Breast epithelium (tissue), 3 donors: Measurements from ENCODE around the gene COQ8B.

Source experiments
- POLR2A ChIP-seq: fragments of 450-650 bp; IDR thresholded peaks from one replicate; pipeline ENCODE4 v1.6.1; 2016; ENCODE audit warnings: antibody characterized with exemption, mild to moderate bottlenecking, moderate library complexity
- POLR2AphosphoS5 ChIP-seq, 3 donors: sonication (generic); formaldehyde crosslinking; IDR thresholded peaks; one replicate each; pipeline ENCODE4 v1.6.1; 2017; ENCODE audit warnings: antibody characterized with exemption in 3 of 3
- TF ChIP-seq, protein P1 (sequence below), 3 donors: fragments of 450-650 bp; IDR thresholded peaks; one replicate each; pipeline ENCODE4 v1.5.1; 2016 to 2017; ENCODE audit warnings: antibody characterized with exemption in 3 of 3, mild to moderate bottlenecking in 3 of 3, moderate library complexity in 3 of 3

DNA sequence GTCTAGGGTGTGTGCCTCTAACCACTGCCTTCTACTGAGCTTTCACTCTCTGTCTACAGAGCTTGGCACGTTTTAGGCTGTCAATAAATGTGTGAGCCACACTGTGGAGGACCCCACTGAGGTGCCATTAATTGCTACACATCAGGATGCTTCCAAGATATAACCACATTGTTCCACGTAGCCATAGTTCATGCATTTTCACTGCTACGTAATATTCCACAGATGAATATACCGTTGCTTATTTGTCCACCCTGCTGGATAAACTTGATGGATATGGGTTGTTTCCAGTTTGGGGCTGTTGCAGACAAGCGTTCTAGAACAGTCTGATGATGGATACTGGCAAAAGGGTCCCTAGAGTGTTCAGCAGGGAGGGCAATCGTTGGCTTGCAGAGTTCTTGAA lies 14.9 kb downstream of the COQ8B start:
- TF ChIP-seq POLR2A = no peak
- TF ChIP-seq POLR2AphosphoS5 (IDR thresholded peaks at IDR 0.05) = no peak
- TF ChIP-seq, protein P1, sequence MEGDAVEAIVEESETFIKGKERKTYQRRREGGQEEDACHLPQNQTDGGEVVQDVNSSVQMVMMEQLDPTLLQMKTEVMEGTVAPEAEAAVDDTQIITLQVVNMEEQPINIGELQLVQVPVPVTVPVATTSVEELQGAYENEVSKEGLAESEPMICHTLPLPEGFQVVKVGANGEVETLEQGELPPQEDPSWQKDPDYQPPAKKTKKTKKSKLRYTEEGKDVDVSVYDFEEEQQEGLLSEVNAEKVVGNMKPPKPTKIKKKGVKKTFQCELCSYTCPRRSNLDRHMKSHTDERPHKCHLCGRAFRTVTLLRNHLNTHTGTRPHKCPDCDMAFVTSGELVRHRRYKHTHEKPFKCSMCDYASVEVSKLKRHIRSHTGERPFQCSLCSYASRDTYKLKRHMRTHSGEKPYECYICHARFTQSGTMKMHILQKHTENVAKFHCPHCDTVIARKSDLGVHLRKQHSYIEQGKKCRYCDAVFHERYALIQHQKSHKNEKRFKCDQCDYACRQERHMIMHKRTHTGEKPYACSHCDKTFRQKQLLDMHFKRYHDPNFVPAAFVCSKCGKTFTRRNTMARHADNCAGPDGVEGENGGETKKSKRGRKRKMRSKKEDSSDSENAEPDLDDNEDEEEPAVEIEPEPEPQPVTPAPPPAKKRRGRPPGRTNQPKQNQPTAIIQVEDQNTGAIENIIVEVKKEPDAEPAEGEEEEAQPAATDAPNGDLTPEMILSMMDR (IDR thresholded peaks at IDR 0.05) = no peak
